HG02885 (cell line): ENCODE measurements around the gene EZH1.
"Not testable (repeated sequence)": the region's sequence is repeated elsewhere in the genome, so short reads cannot be mapped to it uniquely, and the experiment has no call there.

Experiments
- ATAC-seq: cut with Tn5 transposase; IDR thresholded peaks from one replicate; pipeline ENCODE4 v1.9.1; 2021; ENCODE audit warnings: mild to moderate bottlenecking; ENCODE audit not compliant: unreplicated experiment, poor library complexity

EZH1 gene

DNA sequence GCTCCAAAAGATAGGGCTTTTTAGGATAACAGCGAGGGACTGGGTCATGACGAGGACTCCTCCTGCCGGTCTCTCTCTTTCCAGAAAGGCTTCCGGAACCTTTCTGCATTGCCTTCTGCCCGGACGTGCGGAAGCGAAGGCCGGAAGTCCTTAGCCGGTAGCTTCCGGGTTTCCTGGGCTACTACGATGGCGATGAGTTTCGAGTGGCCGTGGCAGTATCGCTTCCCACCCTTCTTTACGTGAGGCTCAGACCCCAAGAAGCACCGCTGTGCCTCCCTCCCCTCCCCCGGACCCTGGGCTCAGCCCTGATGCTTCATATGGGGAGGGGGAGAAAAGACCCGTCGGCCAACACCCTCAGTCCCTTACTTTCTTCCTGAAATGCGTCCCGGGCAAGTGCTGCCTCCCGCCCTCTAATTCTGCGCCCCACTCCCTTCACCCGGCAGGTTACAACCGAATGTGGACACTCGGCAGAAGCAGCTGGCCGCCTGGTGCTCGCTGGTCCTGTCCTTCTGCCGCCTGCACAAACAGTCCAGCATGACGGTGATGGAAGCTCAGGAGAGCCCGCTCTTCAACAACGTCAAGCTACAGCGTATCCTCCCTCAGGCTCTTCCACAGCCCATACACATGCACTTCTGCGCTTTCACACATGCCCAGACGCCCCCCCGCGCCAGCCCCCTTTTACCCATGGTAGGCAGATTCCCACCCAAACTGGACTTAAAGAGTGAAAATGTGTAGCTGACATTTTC is 28.6 kb upstream of the EZH1 start, which contains the start of gene VPS25:
Gene VPS25, plus strand, starts transcription at position 160 of the 746 bp plus-strand sequence. Its CDS starts 27 bp downstream, at position 187.
- peak; percentile 71 for ATAC-seq

DNA sequence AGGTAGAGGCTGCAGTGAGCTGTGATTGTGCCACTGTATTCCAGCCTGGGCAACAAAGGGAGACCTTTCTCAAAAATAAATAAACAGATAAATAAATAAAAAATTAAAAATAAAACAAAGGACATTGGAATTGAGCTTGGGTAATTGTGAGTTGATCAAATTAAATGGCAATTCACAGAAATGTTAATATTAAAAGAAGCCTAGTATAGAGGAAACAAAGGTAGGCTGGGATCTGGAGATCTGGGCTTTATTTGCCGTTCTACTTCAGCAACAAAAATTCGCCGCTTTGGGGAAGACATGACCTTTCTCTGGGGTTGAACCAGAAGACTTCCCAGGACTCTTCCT is 28.1 kb upstream of the EZH1 start:
- ATAC-seq, result no peak

- not testable (repeated sequence) for ATAC-seq
Measured at GRCh38 chr17:42769964-42770363, 25.1 kb upstream of the EZH1 start.

DNA sequence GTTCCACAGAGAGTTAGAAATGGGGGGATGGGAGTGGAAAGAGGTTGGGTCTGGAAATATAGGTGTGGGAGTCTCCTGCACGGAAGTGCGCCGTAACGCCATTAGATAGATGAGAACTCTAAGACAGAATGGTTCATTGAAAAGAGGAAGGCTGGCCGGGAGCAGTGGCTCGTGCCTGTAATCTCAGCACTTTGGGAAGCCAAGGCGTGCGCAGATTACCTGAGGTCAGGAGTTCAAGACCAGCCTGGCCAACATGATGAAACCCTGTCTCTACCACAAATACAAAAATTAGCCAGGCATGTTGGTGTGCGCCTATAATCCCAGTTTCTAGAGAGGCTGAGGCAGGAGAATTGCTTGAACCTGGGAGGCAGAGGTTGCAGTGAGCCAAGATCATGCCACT is 23.2 kb upstream of the EZH1 start:
- not testable (repeated sequence) for ATAC-seq

DNA sequence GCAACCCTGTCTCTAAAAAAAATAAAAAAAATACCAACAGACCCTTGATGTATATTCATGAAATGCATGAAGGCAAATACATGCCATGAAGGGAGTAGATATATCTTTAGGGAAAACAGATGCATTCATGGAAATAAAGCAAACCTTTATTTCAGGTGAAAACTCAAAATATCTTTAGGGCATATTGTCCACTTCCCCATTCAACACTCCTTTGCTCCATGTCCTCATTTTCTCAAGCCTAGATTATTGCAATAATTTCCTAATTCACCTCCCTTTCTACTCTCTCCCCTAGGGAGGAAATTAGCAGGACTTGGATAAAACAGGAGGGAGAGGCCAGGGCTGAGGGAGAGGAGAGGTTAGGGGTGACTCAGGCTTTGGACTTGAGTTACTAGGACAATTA is 22.7 kb upstream of the EZH1 start:
- ATAC-seq, result no peak

DNA sequence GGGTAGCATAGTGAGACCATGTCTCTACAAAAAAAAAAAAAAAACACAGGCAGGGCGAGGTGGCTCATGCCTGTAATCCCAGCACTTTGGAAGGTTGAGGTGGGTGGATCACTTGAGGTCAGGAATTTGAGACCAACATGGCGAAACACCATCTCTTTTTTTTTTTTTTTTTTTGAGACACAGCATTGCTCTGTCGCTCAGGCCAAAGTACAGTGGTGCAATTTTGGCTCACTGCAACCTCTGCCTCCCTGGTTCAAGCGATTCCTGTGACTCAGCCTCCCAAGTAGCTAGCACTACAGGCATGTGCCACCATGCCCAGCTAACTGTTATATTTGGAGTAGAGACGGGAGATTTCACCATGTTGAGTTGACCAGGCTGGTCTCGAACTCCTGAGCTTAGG is 21.3 kb upstream of the EZH1 start:
- ATAC-seq, result no peak

DNA sequence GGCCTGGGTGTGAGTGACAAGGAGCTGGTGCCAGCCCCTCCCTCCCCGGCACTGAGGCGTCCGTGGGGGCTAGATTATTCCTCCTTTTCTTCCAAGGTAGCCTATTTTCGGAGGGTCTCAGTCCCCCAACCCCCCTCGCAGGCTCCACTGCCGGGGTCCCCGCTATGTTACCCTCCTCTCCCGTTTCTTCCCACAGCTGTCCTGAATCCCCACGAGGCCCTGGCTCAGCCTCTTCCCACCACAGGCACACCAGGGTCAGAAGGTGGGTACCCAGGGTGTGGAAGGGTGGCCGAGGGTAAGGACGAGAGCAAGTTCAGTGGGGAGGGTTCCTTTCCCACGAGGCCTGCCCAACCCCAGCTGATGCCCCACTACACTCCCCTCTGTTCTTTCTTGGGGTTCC is 16.8 kb upstream of the EZH1 start:
- ATAC-seq, result no peak

- ATAC-seq, result no peak
Measured at GRCh38 chr17:42760652-42761581, 16.1 kb upstream of the EZH1 start, which contains the start of gene RAMP2. Gene RAMP2 (plus strand): TSS chr17:42761227. CDS start chr17:42761262, 35 bp downstream.

DNA sequence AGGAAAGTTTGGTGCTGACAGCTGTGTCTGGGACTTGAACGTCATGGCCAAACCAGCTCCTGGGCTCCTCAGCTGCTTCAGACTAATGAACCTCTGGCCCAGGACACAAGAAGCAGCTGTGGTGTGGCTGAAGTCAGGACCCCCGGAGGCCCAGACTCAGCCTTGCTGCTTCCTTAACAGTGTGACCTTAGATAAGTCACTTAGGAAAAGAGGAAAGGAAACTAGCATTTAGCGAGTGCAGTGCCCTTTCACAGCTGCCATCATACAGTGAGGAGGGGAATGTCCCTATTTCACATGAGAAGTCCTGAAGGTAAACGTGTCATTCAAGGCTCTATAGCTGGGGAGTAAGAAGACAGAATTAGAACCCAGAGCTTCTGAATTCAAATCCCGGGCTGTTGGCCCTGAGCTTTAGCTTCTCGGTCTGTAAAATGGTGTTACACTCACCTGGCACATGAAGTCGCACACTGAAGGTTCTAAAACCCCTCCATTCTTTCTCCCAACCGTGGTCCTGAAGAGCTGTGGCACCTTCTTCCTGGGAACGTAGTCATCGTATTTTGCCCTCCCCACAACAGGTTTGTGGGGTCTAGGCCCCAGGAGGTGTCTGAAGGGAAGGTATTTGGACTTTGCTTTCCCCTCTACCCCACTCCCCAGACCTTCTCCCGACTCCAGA is 15.3 kb upstream of the EZH1 start:
- peak; percentile 53 for ATAC-seq

- no peak for ATAC-seq
Measured at GRCh38 chr17:42754782-42755181, 9.9 kb upstream of the EZH1 start.

DNA sequence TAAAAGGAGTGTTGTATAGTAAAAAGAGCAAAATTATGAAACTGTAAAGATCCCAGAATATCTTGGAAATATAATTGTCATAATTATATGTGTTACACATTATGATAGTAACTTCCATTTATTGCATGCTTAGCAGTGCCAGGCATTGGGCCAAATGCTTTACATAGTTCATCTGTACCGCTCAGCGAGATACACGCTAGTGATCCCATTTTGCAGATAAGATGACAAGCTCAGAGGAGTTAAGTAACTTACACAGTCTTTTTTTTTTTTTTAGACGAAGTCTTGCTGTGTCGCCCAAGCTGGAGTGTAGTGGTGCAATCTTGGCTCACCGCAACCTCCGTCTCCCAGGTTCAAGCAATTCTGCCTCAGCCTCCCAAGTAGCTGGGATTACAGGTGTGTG is 6.8 kb upstream of the EZH1 start:
- no peak for ATAC-seq

GRCh38 chr17:42750739-42751344 is 6.0 kb upstream of the EZH1 start:
- no peak for ATAC-seq

- ATAC-seq, result no peak
Measured at GRCh38 chr17:42748908-42749798, 4.3 kb upstream of the EZH1 start.

- no peak for ATAC-seq
Measured at GRCh38 chr17:42748202-42748907, 3.5 kb upstream of the EZH1 start.

DNA sequence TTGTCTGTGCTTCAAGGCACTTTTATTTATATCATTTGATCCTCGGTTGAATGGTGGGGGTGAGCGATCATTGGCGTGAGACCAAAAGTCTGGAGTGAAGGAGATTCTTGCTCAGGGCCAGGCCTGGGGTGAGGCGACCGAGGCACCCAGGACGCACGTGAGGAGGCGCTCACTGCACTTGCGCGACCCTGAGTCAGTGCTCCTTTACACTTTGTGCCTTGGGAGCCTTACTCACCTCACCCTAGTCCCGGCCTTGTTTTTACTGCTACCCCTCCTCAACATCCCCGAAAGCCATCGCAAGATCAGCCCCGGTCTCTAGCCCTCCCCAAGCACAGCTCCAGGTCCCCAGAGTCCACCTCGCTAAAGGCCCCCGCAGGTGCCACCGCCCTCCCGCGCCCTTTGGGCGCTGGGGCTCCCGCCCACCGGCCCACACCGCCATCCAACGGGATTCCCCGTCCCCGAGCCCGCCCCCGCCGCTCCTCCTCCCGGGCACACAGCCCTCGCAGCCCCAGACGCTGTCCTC is 496 bp downstream of the EZH1 start:
- ATAC-seq, result peak; percentile 63

GRCh38 chr17:42743595-42744282 is 1.1 kb downstream of the EZH1 start:
- no peak for ATAC-seq

DNA sequence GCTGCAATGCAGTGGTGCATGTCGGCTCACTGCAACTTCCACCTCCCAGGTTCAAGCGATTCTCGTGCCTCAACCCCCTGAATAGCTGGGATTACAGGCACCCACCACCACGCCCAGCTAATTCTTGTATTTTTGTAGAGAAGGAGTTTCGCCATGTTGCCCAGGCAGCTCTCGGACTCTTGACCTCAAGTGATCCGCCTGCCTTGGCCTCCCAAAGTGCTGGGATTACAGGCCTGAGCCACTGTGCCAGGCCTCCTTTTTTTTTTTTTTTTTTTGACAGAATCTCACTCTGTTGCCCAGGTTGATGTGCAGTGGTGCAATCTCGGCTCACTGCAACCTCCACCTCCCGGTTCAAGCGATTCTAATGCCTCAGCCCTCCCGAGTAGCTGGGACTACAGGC is 1.9 kb downstream of the EZH1 start:
- not testable (repeated sequence) for ATAC-seq

- no peak for ATAC-seq
Measured at GRCh38 chr17:42740699-42741098, 4.1 kb downstream of the EZH1 start.
